ENCODE data around the gene DNAJB9. TPM values are rescaled to one million over a fixed set of nuclear protein-coding genes. Genes with fewer than 3 reads are reported as not detected.

Gene DNAJB9
- total and polyA plus RNA-seq, 10 of the 15 experiments (the other 5 are each of a cell fraction or from before 2014, with no cell fraction given): 4.5 to 20.9 (median 8.8) TPM

DNA sequence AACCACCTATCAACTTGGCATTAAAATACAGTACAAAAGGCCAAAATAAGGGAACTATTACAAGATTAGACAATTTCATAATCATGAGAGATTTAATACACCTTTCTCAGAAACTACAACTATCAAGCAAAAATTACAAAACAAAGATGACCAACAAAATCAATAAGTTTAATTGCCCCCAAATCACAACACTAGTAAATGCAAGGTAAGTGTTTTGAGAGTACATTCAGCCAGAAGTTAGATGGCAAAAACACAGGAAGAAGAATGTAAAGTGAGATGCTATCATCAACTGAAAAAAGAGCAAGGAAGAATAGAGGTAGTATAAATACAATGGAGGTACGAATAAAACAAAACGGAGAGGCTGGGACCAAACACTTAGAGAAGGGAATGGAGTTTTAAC, 46.9 kb upstream of the DNAJB9 start:
- CTCF ChIA-PET: interaction anchor here (1.0 to 4.4 kb wide), 2 partner anchors 10 to 26 kb away, joined by 3 to 27 read pairs; no protein-coding TSS in a partner anchor
- no TSS peak for BruUV-seq (replicated peaks)
- Histone ChIP-seq H3K79me2 (ENCODE audit: control insufficient read depth, insufficient read depth, low read length) (peaks cover 19% of the 10 kb centered on the region), H3K36me3 (ENCODE audit: control insufficient read depth in 2 of 2, insufficient read depth in 2 of 2, low read length in 1 of 2) (no peaks in the 10 kb centered on the region), H3K27ac (ENCODE audit: control insufficient read depth, insufficient read depth) (no peak overlapping the region), H3K4me1 (ENCODE audit: control insufficient read depth, insufficient read depth, low read length) (peaks cover 7% of the 10 kb centered on the region), H2AFZ (ENCODE audit: control insufficient read depth, low read depth, low read length) (no peak overlapping the region), H3K4me2 (ENCODE audit: control insufficient read depth, insufficient read depth) (no peak overlapping the region), H3K4me3 (no peak overlapping the region), H3K27me3 (replicated peaks in 1 of 2; ENCODE audit: control insufficient read depth in 2 of 2, insufficient read depth in 2 of 2, low read length in 1 of 2) (no peaks in the 10 kb centered on the region), H3K9ac (ENCODE audit: control insufficient read depth, insufficient read depth, low read length) (no peak overlapping the region), H3K9me3 (replicated peaks; ENCODE audit: control insufficient read depth, insufficient read depth, low read length) (no peaks in the 10 kb centered on the region; the same call in 2 of the 3 replicates), H4K20me1 (ENCODE audit: control insufficient read depth, insufficient read depth) (no peaks in the 10 kb centered on the region)
- no peak for DNase-seq (ENCODE audit: low read depth, low spot score)
- intact Hi-C loops (cut with micrococcal nuclease; ENCODE audit: unreplicated experiment) (no loop called here), in situ Hi-C loops (cut with MboI) (no loop called here)
- no peak for FAIRE-seq
- no peak for TF ChIP-seq YBX1 (IDR thresholded peaks at IDR 0.05)
- TF ChIP-seq JUND (IDR thresholded peaks at IDR 0.05; ENCODE audit: low read depth, low read length): no peak
- TF ChIP-seq SP1 (IDR thresholded peaks at IDR 0.05; ENCODE audit: low read depth, low read length): no peak
- no peak for TF ChIP-seq ZNF207 (IDR thresholded peaks at IDR 0.05; ENCODE audit: borderline replicate concordance)
- TF ChIP-seq HDGF (IDR thresholded peaks at IDR 0.05): no peak
- no peak for TF ChIP-seq RUNX3 (IDR thresholded peaks at IDR 0.05; ENCODE audit: low read length)
- SMC1A ChIA-PET (ENCODE audit: uncharacterized antibody, unreplicated experiment): interaction anchor here (0.8 to 1.0 kb wide), 2 partner anchors 8 to 29 kb away, joined by 3 read pairs; no protein-coding TSS in a partner anchor
- POLR2A ChIA-PET: no interaction called here
- ATAC-seq: no peak
- RAD21 ChIA-PET (ENCODE audit: unreplicated experiment): interaction anchor here (0.8 to 3.3 kb wide), 2 partner anchors 25 to 29 kb away, joined by 3 to 15 read pairs; no protein-coding TSS in a partner anchor
- WGBS (ENCODE audit: insufficient coverage, insufficient replicate concordance, low lambda C conversion rate, missing lambda C conversion rate): 91% methylated on average over 2 of the region's 2 CpGs

DNA sequence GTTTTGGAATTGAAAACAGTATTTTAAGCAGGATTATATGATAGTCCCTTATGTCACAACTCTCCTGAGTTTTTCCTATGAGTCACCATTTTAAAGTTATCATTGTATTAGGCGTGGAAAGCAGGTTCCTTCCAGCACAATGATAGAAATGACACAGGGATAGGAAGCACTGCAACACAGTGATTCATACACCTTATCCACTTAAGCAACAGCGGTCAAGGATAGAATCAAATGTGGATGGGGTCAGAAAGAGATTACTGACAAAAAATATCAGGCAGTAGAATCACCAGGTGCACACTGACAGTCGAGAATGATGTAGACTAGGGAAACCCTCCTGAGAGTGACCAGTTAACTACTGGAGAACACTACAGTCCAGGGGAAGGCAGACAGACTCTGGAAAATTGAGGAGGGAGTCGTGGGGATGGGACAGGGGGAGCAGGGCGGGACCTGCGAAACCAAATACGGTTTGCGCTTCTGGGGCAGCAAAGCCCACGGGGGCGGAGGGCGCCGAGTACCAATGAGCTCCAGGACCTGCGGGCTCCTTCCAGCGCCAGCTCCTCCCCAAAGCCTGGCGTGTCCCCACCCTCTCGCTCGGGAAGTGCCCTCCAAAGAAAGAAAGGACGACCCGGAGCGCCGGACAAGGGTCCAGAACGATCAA, 44.2 kb upstream of the DNAJB9 start:
- CTCF ChIA-PET: interaction anchor here (0.7 to 4.4 kb wide), 8 partner anchors 12 to 380 kb away, joined by 3 to 27 read pairs (median 4); partner anchors contain the start of genes DNAJB9 and THAP5
- in situ Hi-C loops (cut with MboI): loop anchor here (5.0 kb wide), 1 partner anchor 42 kb away; the partner anchor contains the start of genes DNAJB9 and THAP5
- H3K9ac ChIP-seq (ENCODE audit: control insufficient read depth, insufficient read depth, low read length): peak overlapping the region; percentile 88
- H3K36me3 ChIP-seq (ENCODE audit: control insufficient read depth in 2 of 2, insufficient read depth in 2 of 2, low read length in 1 of 2): no peaks in the 10 kb centered on the region
- SMC1A ChIA-PET (ENCODE audit: uncharacterized antibody, unreplicated experiment): interaction anchor here (0.7 to 3.2 kb wide), 15 partner anchors 8 to 51 kb away, joined by 3 to 18 read pairs (median 5); partner anchors contain the start of genes DNAJB9 and THAP5
- POLR2A ChIA-PET: interaction anchor here (1.0 to 3.4 kb wide), 9 partner anchors 8 to 46 kb away, joined by 3 to 45 read pairs (median 4); partner anchors contain the start of genes DNAJB9 and THAP5
- TSS peak; percentile 80 for BruUV-seq (replicated peaks)
- ATAC-seq (peak; percentile 74), DNase-seq (ENCODE audit: low read depth, low spot score) (no peak), FAIRE-seq (no peak)
- RAD21 ChIA-PET (ENCODE audit: unreplicated experiment): interaction anchor here (0.6 to 3.3 kb wide), 7 partner anchors 13 to 44 kb away, joined by 4 to 30 read pairs (median 8); partner anchors contain the start of genes DNAJB9 and THAP5
- no peaks in the 10 kb centered on the region for H3K27me3 ChIP-seq (replicated peaks in 1 of 2; ENCODE audit: control insufficient read depth in 2 of 2, insufficient read depth in 2 of 2, low read length in 1 of 2)
- WGBS (ENCODE audit: insufficient coverage, insufficient replicate concordance, low lambda C conversion rate, missing lambda C conversion rate): 1% methylated on average over 16 of the region's 22 CpGs
- intact Hi-C loops (cut with micrococcal nuclease; ENCODE audit: unreplicated experiment): no loop called here
- peak overlapping the region; percentile 83 for H3K4me2 ChIP-seq (ENCODE audit: control insufficient read depth, insufficient read depth)
- H3K9me3 ChIP-seq (replicated peaks; ENCODE audit: control insufficient read depth, insufficient read depth, low read length): no peaks in the 10 kb centered on the region
- peak overlapping the region; percentile 85 for H3K4me3 ChIP-seq
- peak overlapping the region; percentile 80 for H3K27ac ChIP-seq (ENCODE audit: control insufficient read depth, insufficient read depth)
- H3K79me2 ChIP-seq (ENCODE audit: control insufficient read depth, insufficient read depth, low read length): peaks cover 19% of the 10 kb centered on the region
- H3K4me1 ChIP-seq (ENCODE audit: control insufficient read depth, insufficient read depth, low read length): peaks cover 7% of the 10 kb centered on the region
- peak overlapping the region; percentile 96 for H2AFZ ChIP-seq (ENCODE audit: control insufficient read depth, low read depth, low read length)
- H4K20me1 ChIP-seq (ENCODE audit: control insufficient read depth, insufficient read depth): no peaks in the 10 kb centered on the region
- TF ChIP-seq LARP7 (IDR thresholded peaks at IDR 0.05): 0 out of 2 replicates have a peak, but pooled peaks have one; percentile 42
- no peak for TF ChIP-seq JUNB (IDR thresholded peaks at IDR 0.05)
- TF ChIP-seq JUND (IDR thresholded peaks at IDR 0.05; ENCODE audit: low read depth, low read length): no peak
- no peak for TF ChIP-seq ATF7 (IDR thresholded peaks at IDR 0.05; ENCODE audit: low read depth)
- peak; percentile 51 for TF ChIP-seq GATAD2B (conservative IDR thresholded peaks at IDR 0.05; ENCODE audit: low read depth)
- peak; percentile 63 to 65; a peak in 2 of 4 replicates for TF ChIP-seq IKZF2 (IDR thresholded peaks at IDR 0.05)
- no peak for TF ChIP-seq HDGF (IDR thresholded peaks at IDR 0.05)
- TF ChIP-seq ETV6 (conservative IDR thresholded peaks at IDR 0.05 in 1 of 2, IDR thresholded peaks at IDR 0.05 in 1 of 2; ENCODE audit: borderline replicate concordance in 1 of 2, low read depth in 1 of 2): no peak
- no peak for TF ChIP-seq BRCA1 (IDR thresholded peaks at IDR 0.05; ENCODE audit: low read depth, low read length)
- no peak for TF ChIP-seq RELA (IDR thresholded peaks at IDR 0.05; ENCODE audit: borderline replicate concordance, partially characterized antibody)
- peak; percentile 28 for TF ChIP-seq SMAD1 (IDR thresholded peaks at IDR 0.05; ENCODE audit: low read depth, partially characterized antibody)
- no peak for TF ChIP-seq IRF4 (IDR thresholded peaks at IDR 0.05; ENCODE audit: low read depth, low read length)
- TF ChIP-seq RAD51 (IDR thresholded peaks at IDR 0.05): no peak
- peak; percentile 44; the same call in 1 of the 2 replicates for TF ChIP-seq EED (IDR thresholded peaks at IDR 0.05; ENCODE audit: low read depth)
